NCI-H2029 (cell line): Measurements from ENCODE around the gene PGA3.
A peak's percentile ranks its signal among the peaks of the same experiment; 100 is the strongest.
"Not testable (repeated sequence)": the region's sequence is repeated elsewhere in the genome, so short reads cannot be mapped to it uniquely, and the experiment has no call there.

Experiments used
- DNase-seq: peaks from one replicate; lab custom pipeline; 2025; lab: John Stamatoyannopoulos, UW

The PGA3 gene

DNA sequence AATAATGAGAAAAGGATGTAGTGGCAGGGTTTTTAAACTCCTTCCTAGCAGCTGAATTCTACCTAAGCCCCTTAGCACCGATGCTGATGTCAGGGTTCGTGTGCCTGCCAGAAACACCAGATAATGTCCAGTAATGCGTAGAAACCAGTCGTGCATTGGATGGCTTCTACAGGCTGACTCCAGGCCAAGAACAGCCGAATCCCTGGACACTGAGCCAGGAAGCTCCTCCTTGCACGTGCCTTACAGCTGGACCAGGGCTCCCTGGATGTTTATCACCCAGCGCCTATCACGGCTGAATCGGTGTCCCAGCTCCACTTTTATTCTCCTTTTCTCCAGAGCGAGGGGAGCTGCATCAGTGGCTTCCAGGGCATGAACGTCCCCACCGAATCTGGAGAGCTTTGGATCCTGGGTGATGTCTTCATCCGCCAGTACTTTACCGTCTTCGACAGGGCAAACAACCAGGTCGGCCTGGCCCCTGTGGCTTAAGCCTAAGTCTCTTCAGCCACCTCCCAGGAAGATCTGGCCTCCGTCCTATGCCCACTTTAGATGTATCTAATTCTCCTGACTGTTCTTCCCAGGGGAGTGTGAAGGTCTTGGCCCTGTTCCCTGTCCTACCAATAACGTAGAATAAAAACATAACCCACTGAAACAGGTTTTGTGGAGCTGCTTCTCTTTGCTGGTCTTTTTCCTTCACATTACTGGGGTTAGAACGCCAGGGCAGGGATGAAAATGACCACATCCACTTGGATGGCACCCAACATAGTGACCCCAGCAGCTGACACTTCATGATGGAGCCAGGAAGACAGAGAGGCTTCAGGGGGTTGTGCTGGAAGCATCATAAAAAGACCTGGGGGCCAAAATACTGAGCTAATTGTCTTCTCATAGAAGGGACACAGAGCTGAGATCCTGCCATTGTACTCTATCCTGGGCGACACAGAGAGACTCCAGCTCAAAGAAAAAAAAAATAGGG is 47.8 kb downstream of the PGA3 start:
- not testable (repeated sequence) for DNase-seq

GRCh38 chr11:61252332-61252731 is 49.0 kb downstream of the PGA3 start:
- not testable (repeated sequence) for DNase-seq

- peak; percentile 15 for DNase-seq
Measured at GRCh38 chr11:61254403-61255025, 51.2 kb downstream of the PGA3 start.

DNA sequence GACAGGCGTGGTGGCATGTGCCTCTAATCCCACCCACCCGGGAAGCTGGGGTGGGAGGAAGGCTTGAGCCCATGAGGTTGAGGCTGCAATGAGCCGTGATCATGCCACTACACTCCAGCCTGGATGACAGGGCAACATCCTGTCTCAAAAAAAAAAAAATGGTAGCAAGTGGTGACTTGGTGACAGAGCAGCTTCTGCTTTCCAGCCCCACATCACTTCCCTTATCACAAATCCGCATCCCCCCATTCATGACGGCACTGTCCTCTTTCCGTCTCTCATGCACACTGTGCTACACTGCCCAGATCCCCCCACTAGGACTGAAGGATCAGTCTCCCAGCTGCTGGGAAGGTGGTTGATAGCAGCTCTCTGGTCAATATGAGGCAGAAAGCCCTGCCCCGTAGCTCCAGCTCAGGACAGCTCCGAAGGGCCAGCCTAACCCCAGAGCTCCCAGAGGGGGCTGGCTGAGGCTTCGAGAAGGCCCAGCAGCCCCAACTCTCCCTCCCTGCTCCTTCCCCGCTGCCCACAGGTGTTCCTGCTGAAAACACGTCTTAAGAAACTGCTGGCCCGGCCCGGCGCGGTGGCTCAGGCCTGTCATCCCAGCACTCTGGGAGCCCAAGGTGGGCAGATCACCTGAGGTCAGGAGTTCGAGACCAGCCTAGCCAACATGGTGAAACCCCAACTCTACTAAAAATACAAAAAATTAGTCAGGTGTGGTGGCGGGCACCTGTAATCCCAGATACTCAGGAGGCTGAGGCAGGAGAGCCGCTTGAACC is 53.6 kb downstream of the PGA3 start:
- no peak for DNase-seq

DNA sequence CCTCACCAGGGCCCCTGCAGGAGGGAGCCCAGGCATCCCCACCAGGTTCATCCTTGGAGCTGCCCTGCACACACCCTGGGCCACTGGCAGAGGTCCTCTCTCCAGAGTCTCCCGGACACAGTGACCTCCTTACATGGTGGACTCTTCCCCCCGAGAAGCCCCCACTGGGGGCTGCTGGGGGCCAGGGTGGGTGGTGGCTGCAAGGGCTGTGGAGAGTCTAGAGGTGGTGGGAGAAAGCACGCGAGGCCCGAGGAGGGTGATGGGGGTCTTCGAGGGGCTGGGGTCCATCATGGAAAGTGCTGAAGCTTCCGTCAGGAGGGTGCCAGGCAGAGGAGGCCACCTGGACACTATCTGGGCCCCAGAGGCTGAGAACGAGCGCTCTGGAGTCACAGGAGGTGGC is 55.2 kb downstream of the PGA3 start:
- no peak for DNase-seq

- DNase-seq, result no peak
Measured at GRCh38 chr11:61259363-61259762, 56.0 kb downstream of the PGA3 start.
